Measurements from ENCODE around the gene PTPRE. TPM values are rescaled to one million over a fixed set of nuclear protein-coding genes. Genes with fewer than 3 reads are reported as not detected.

The PTPRE gene
- total RNA-seq, 1 donor from 2014 or later, result 1.2 TPM

DNA sequence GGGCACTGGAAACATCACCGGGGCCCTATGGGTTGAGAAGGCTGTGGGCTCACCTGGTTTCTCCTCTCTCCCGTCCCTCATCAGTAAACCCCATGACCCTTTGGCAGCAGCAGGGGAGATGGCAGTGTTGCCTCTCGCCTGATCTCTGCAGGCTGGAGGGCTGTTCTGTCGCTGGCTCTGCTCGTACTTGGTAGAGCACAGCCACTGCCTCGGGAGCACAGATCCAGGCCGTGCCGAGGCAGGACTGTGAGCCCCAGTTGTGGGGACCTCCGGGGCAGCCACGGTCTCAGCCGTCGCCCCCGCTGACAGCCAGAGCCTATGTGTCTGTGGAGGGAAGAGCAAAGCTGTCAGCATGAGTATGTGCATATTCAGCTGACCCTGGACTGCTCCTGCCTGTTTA is 94.9 kb downstream of the PTPRE start:
- no peak for TF ChIP-seq CTCF (IDR thresholded peaks at IDR 0.05)
- no peaks in the 10 kb centered on the region for H3K36me3 Mint-ChIP-seq (ENCODE audit: unreplicated experiment)
- H3K9me3 Mint-ChIP-seq (ENCODE audit: unreplicated experiment), result no peaks in the 10 kb centered on the region
- DNase-seq (ENCODE audit: extremely low spot score, unreplicated experiment), result no peak
- no peak overlapping the region for H3K4me3 Mint-ChIP-seq (ENCODE audit: unreplicated experiment)
- H3K4me1 Mint-ChIP-seq (ENCODE audit: unreplicated experiment), result peaks cover 7% of the 10 kb centered on the region
- H3K27ac Mint-ChIP-seq (ENCODE audit: unreplicated experiment), result no peak overlapping the region
- peaks cover 31% of the 10 kb centered on the region for H3K27me3 Mint-ChIP-seq (ENCODE audit: unreplicated experiment)

DNA sequence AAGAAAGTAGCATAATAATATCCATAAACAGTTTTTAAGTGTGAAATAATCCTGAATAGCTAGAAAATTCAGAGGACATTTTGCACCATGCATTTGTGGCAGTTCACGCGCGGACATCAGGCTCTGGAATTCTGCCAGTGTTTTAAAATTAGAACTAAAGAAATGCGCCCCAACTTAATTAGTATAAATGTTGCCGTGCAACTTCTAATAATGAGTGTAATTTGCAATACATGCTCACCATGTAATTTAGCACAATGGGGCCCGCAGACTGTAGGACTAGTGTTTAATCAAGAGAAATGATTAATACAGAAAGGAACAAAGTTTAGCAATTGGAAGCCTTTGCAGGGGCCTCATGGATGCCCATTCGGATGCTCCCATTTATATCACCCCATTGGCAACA is 96.6 kb downstream of the PTPRE start:
- TF ChIP-seq CTCF (IDR thresholded peaks at IDR 0.05), result no peak
- peaks cover 4% of the 10 kb centered on the region for H3K4me1 Mint-ChIP-seq (ENCODE audit: unreplicated experiment)
- H3K4me3 Mint-ChIP-seq (ENCODE audit: unreplicated experiment), result no peak overlapping the region
- no peaks in the 10 kb centered on the region for H3K9me3 Mint-ChIP-seq (ENCODE audit: unreplicated experiment)
- no peak overlapping the region for H3K27ac Mint-ChIP-seq (ENCODE audit: unreplicated experiment)
- DNase-seq (ENCODE audit: extremely low spot score, unreplicated experiment), result no peak
- peaks cover 29% of the 10 kb centered on the region for H3K27me3 Mint-ChIP-seq (ENCODE audit: unreplicated experiment)
- H3K36me3 Mint-ChIP-seq (ENCODE audit: unreplicated experiment), result no peaks in the 10 kb centered on the region

GRCh38 chr10:128005858-128006257 is 99.0 kb downstream of the PTPRE start:
- TF ChIP-seq CTCF (IDR thresholded peaks at IDR 0.05), result no peak
- no peak for DNase-seq (ENCODE audit: extremely low spot score, unreplicated experiment)
- Mint-ChIP-seq H3K27ac (ENCODE audit: unreplicated experiment) (no peak overlapping the region), H3K36me3 (ENCODE audit: unreplicated experiment) (no peaks in the 10 kb centered on the region), H3K27me3 (ENCODE audit: unreplicated experiment) (peaks cover 24% of the 10 kb centered on the region), H3K4me3 (ENCODE audit: unreplicated experiment) (no peak overlapping the region), H3K4me1 (ENCODE audit: unreplicated experiment) (peaks cover 8% of the 10 kb centered on the region), H3K9me3 (ENCODE audit: unreplicated experiment) (no peaks in the 10 kb centered on the region)

DNA sequence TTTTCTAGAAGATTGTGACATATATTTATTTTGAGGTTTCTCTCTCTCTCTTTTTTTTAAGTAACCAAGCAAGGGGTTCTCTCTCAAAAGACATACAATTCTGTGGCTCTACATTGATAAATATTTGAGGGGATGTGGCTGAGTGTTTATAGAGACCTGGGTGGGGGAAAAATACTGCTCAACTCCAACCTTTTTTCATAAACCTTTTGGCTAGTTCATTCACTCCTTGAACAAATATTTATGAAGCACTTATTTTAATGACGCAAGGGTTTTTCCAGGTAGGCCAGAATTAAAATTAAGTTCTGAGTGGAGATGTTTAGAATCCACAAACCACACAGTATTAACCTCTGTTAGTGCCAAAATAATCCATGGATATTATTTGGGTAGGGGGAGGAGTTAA is 100.2 kb downstream of the PTPRE start:
- H3K27me3 Mint-ChIP-seq (ENCODE audit: unreplicated experiment), result peaks cover 24% of the 10 kb centered on the region
- no peak for TF ChIP-seq CTCF (IDR thresholded peaks at IDR 0.05)

DNA sequence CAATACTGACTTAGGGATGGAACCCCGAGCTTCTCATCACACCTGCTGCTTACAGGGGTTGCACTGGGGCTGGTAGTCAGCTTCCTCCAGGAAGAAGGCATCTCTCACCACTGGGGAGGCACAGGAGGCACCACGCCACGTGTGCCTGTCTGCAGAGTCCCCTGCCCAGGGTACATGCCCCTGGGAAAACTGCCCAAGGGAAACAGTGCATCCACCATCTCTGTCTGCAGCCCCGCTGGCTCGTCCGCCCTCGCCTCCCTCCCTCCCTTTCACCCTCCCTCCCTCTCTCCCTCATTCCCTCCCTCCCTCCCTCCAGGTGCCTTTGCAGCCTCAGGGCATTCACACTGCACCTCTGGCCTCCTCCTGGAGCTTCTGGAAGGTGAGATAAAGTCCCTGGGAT is 101.1 kb downstream of the PTPRE start:
- H3K27me3 Mint-ChIP-seq (ENCODE audit: unreplicated experiment), result peaks cover 24% of the 10 kb centered on the region
- H3K4me3 Mint-ChIP-seq (ENCODE audit: unreplicated experiment), result no peak overlapping the region
- no peak overlapping the region for H3K27ac Mint-ChIP-seq (ENCODE audit: unreplicated experiment)
- DNase-seq (ENCODE audit: extremely low spot score, unreplicated experiment), result no peak
- no peaks in the 10 kb centered on the region for H3K36me3 Mint-ChIP-seq (ENCODE audit: unreplicated experiment)
- TF ChIP-seq CTCF (IDR thresholded peaks at IDR 0.05), result no peak
- H3K9me3 Mint-ChIP-seq (ENCODE audit: unreplicated experiment), result no peaks in the 10 kb centered on the region
- peaks cover 11% of the 10 kb centered on the region for H3K4me1 Mint-ChIP-seq (ENCODE audit: unreplicated experiment)

More for the DNA sequence above, 100.2 kb downstream of the PTPRE start:
- no peak for DNase-seq (ENCODE audit: extremely low spot score, unreplicated experiment)
- H3K4me1 Mint-ChIP-seq (ENCODE audit: unreplicated experiment), result peaks cover 11% of the 10 kb centered on the region
- no peak overlapping the region for H3K27ac Mint-ChIP-seq (ENCODE audit: unreplicated experiment)
- no peaks in the 10 kb centered on the region for H3K36me3 Mint-ChIP-seq (ENCODE audit: unreplicated experiment)
- no peak overlapping the region for H3K4me3 Mint-ChIP-seq (ENCODE audit: unreplicated experiment)
- no peaks in the 10 kb centered on the region for H3K9me3 Mint-ChIP-seq (ENCODE audit: unreplicated experiment)

Measured in osteocyte (in vitro differentiated cells).